Erythroblast (primary cell): ENCODE results near the gene IL1R2.

Source experiments
- GATA1 ChIP-seq: IDR thresholded peaks from 2 replicates; pipeline ENCODE4 v1.6.1; 2011; ENCODE audit warnings: low read depth, mild to moderate bottlenecking, control low read depth, low read length, moderate library complexity
- POLR2A ChIP-seq: IDR thresholded peaks from 2 replicates; pipeline ENCODE4 v1.6.1; 2011; ENCODE audit warnings: mild to moderate bottlenecking, low read length

DNA sequence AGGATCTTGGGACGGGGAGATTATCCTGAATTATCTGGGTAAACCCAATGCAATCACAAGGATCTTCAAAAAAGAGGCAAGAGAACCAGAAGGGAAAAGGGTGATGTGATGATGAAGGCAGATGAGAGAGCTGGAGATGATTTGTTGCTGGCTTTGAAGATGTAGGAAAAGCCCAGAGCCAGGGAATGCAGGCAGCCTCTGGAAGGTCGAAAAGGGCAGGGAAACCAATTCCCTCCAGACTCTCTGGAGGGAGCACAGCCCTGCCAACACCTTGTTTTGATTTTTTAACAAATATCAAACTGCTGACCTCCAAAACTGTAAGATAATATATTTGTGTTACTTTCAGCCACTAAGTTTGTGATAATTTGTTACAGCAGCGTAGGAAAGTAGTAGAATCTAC, 48.9 kb upstream of the IL1R2 start:
- TF ChIP-seq POLR2A (no peak), GATA1 (no peak)
